Measurements from ENCODE around the gene CTCF.

DNA sequence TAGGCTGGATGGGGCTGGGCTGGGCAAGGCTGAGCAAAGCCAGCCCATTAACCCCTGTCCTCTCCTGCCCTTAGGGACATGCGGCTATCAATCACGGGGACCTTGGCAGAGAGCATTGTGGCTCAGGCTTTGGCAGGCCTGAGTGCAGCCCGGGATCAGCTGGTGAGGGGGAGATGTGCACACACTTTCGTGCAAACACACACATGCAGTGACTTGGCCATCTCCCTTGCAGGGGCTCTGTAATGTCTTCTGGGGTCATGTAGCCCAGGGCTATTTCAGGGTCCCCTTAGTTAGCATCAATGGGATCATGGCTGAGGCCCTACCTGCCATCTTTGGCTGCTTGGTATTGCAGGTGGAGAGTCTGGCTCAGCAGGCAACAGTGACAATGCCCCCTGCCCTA is 89.5 kb downstream of the CTCF start:
- TF ChIP-seq POLR2A (IDR thresholded peaks at IDR 0.05; ENCODE audit: low read depth, low read length) (no peak), POLR2AphosphoS5 (IDR thresholded peaks at IDR 0.05; ENCODE audit: low read depth, low read length) (no peak)

Data from GM12892 (cell line).